Measurements from ENCODE around the gene SPHK2. TPM values are rescaled to one million over a fixed set of nuclear protein-coding genes. Genes with fewer than 3 reads are reported as not detected.

SPHK2 gene
- total RNA-seq, 2 experiments from 2014 or later = 14.1 to 15.3 TPM

DNA sequence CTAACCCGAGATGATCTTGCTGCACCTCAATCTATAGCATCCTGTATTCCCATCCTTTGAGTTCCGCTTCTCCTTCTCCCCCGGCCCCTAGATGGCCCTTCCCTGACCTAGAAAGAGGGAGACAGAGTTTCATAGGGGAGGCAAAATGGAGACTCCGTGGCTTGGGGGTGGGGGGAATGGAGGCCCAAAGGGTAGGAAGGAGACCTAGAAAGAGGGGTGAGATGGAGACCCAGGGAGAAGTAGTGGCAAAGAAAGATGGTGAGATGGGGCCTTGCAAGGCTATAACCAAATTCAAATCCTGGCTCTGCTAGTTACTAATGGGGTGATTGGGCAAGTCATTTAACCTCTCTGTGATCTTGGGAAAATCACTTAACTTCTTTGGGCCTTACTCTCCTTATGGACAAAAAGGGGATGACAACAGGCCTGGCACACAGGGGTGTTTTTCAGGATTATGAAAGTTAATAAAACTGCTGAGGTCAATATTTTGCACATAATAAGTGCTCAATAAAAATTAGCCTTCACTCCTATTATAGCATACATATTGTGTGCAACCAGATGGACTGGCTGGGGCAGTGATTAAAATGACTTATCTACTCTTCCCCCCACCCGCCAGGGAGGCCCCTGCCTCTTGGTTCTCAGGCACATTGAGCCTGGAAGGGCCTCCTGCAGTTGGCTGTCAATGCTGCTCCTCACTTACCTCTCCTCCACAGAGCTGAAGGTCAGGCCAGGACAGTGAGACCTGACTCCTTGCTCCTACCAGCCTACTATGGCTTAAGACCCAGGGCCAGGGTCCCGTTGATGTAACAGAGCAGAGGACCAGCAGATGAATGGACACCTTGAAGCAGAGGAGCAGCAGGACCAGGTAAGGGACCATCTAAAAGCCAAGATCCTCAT is 633 bp downstream of the SPHK2 start:
- H3K4me3 ChIP-seq (ENCODE audit: low read length) = peak overlapping the region; percentile 94
- peaks cover 72% of the 10 kb centered on the region for H3K4me1 ChIP-seq (ENCODE audit: insufficient read depth, low read length)
- no peaks in the 10 kb centered on the region for H3K9me3 Mint-ChIP-seq

DNA sequence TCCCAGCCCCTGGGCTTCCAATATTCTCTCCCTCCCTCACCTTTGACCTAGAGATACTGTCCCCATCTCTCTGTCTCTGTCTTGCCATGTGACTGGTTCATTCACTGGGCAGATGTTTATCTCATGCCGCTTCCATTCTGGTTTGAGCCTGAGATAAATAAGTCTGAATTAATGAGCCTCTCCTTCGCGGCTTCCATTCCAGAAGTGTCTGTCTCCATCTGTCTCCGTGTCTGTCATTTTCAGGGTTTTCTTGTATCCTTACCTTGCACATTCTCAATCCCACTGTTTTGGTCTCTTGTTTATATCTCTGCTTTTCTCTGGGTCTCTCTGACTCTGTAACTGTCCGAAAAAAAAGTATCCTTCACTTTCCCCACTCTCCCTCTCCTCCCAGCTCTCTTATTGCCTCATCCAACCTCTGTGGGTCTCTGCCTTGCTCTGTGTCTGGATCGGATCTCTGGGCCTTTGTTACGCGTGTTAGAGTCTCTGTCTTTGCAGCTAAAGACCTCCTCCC is 4.3 kb downstream of the SPHK2 start:
- Mint-ChIP-seq H3K27me3 (no peaks in the 10 kb centered on the region), H3K9me3 (no peaks in the 10 kb centered on the region), H3K27ac (peak overlapping the region; percentile 77), H3K36me3 (ENCODE audit: low read depth) (peaks cover 38% of the 10 kb centered on the region), H3K4me1 (ENCODE audit: low read depth) (peaks cover 45% of the 10 kb centered on the region), H3K4me3 (peak overlapping the region; percentile 86)
- Histone ChIP-seq H3K9me3 (ENCODE audit: control insufficient read depth in 1 of 2, insufficient read depth in 1 of 2, low read length in 2 of 2) (no peaks in the 10 kb centered on the region), H3K4me3 (ENCODE audit: low read length) (peak overlapping the region; percentile 48), H3K27me3 (ENCODE audit: control insufficient read depth in 1 of 2, insufficient read depth in 2 of 2, low read length in 2 of 2) (no peaks in the 10 kb centered on the region), H3K27ac (ENCODE audit: low read depth in 1 of 2, low read length in 2 of 2) (peak overlapping the region; percentile 47 to 58), H3K36me3 (ENCODE audit: insufficient read depth, low read length) (peaks cover 7% of the 10 kb centered on the region), H3K4me1 (ENCODE audit: insufficient read depth, low read length) (peaks cover 47% of the 10 kb centered on the region)
- POLR2A ChIA-PET = interaction anchor here (0.8 to 3.6 kb wide), 6 partner anchors 10 to 303 kb away, joined by 3 to 38 read pairs (median 6); partner anchors contain the start of gene DBP
- no peak for ATAC-seq (ENCODE audit: poor library complexity)
- CTCF ChIA-PET = interaction anchor here (0.8 to 1.3 kb wide), 3 partner anchors 15 to 370 kb away, joined by 3 to 4 read pairs (median 3); partner anchors contain the start of gene RUVBL2
- DNase-seq = no peak
- TF ChIP-seq, protein P1, sequence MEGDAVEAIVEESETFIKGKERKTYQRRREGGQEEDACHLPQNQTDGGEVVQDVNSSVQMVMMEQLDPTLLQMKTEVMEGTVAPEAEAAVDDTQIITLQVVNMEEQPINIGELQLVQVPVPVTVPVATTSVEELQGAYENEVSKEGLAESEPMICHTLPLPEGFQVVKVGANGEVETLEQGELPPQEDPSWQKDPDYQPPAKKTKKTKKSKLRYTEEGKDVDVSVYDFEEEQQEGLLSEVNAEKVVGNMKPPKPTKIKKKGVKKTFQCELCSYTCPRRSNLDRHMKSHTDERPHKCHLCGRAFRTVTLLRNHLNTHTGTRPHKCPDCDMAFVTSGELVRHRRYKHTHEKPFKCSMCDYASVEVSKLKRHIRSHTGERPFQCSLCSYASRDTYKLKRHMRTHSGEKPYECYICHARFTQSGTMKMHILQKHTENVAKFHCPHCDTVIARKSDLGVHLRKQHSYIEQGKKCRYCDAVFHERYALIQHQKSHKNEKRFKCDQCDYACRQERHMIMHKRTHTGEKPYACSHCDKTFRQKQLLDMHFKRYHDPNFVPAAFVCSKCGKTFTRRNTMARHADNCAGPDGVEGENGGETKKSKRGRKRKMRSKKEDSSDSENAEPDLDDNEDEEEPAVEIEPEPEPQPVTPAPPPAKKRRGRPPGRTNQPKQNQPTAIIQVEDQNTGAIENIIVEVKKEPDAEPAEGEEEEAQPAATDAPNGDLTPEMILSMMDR (IDR thresholded peaks at IDR 0.05) = no peak
- intact Hi-C loops (cut with DNase I, micrococcal nuclease) = loop anchor here in 1 of 2 experiments (1.0 to 10.0 kb wide), 2 partner anchors 11 to 371 kb away; partner anchors contain the start of genes GYS1 and RUVBL2

More for the DNA sequence above, 633 bp downstream of the SPHK2 start:
- peak overlapping the region; percentile 98 for H3K4me3 Mint-ChIP-seq
- intact Hi-C loops (cut with DNase I, micrococcal nuclease) = loop anchor here (1.0 to 10.0 kb wide), 5 partner anchors 14 to 375 kb away; partner anchors contain the start of genes DBP (in 1 of the 2), GYS1 (in 1 of the 2) and RUVBL2 (in 1 of the 2)
- no peaks in the 10 kb centered on the region for H3K27me3 ChIP-seq (ENCODE audit: control insufficient read depth in 1 of 2, insufficient read depth in 2 of 2, low read length in 2 of 2)
- peak overlapping the region; percentile 76 to 89 for H3K27ac ChIP-seq (ENCODE audit: low read depth in 1 of 2, low read length in 2 of 2)
- DNase-seq = peak in 1 of 14 experiments; percentile 42
- no peaks in the 10 kb centered on the region for H3K27me3 Mint-ChIP-seq
- peaks cover 66% of the 10 kb centered on the region for H3K36me3 Mint-ChIP-seq (ENCODE audit: low read depth)
- ChIA-PET POLR2A (interaction anchor here (0.6 to 3.9 kb wide), 26 partner anchors 10 to 1147 kb away, joined by 3 to 45 read pairs (median 5); partner anchors contain the start of genes AP2A1, CA11, DBP and EMP3), CTCF (interaction anchor here (0.9 to 1.1 kb wide), 5 partner anchors 11 to 374 kb away, joined by 3 to 5 read pairs (median 3); partner anchors contain the start of gene RUVBL2)
- peaks cover 64% of the 10 kb centered on the region for H3K4me1 Mint-ChIP-seq (ENCODE audit: low read depth)
- H3K9me3 ChIP-seq (ENCODE audit: control insufficient read depth in 1 of 2, insufficient read depth in 1 of 2, low read length in 2 of 2) = no peaks in the 10 kb centered on the region
- ATAC-seq (ENCODE audit: poor library complexity) = no peak
- TF ChIP-seq, protein P1 (IDR thresholded peaks at IDR 0.05) = no peak
- peaks cover 29% of the 10 kb centered on the region for H3K36me3 ChIP-seq (ENCODE audit: insufficient read depth, low read length)
- peak overlapping the region; percentile 97 for H3K27ac Mint-ChIP-seq

DNA sequence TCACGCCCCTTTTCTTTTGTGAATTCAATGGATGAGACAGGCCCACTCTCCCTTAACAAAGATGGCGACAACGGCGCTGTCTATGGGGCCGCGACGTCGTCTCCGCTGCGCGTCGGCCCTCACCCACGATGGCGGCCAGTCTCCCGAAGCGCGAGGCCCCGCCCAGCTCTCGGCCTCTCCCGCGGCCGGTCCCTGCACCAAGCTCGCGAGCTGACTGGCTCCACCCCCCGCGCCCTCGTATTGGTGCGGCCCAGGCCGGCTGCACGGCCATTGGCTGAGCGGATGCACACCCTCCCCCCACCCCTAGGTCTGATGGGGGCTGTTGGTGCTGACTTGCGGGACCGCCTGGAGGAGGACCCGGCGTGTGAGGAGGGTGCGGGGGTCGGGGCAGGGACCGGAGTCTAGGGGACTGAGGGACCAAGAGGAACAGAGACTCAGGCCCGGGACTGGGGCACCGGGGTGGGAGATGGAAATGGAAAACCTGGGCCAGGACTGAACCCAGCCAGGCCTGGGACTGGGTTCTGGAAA is 4.8 kb downstream of the SPHK2 start:
- TF ChIP-seq, protein P1 (IDR thresholded peaks at IDR 0.05) = no peak
- peaks cover 7% of the 10 kb centered on the region for H3K36me3 ChIP-seq (ENCODE audit: insufficient read depth, low read length)
- peak; percentile 88 to 98 (median 95) for DNase-seq
- CTCF ChIA-PET = interaction anchor here (0.8 to 1.3 kb wide), 3 partner anchors 15 to 369 kb away, joined by 3 to 4 read pairs (median 3); partner anchors contain the start of gene RUVBL2
- Mint-ChIP-seq H3K9me3 (no peaks in the 10 kb centered on the region), H3K4me3 (peak overlapping the region; percentile 86), H3K27me3 (no peaks in the 10 kb centered on the region), H3K36me3 (ENCODE audit: low read depth) (peaks cover 36% of the 10 kb centered on the region), H3K27ac (peak overlapping the region; percentile 77), H3K4me1 (ENCODE audit: low read depth) (peaks cover 40% of the 10 kb centered on the region)
- peak; percentile 77 for ATAC-seq (ENCODE audit: poor library complexity)
- peak overlapping the region; percentile 48 for H3K4me3 ChIP-seq (ENCODE audit: low read length)
- intact Hi-C loops (cut with DNase I, micrococcal nuclease) = loop anchor here in 1 of 2 experiments (1.0 to 10.0 kb wide), 2 partner anchors 10 to 371 kb away; partner anchors contain the start of genes GYS1 and RUVBL2
- peaks cover 45% of the 10 kb centered on the region for H3K4me1 ChIP-seq (ENCODE audit: insufficient read depth, low read length)
- POLR2A ChIA-PET = interaction anchor here (0.8 to 3.6 kb wide), 6 partner anchors 10 to 303 kb away, joined by 3 to 38 read pairs (median 6); partner anchors contain the start of gene DBP
- H3K27me3 ChIP-seq (ENCODE audit: control insufficient read depth in 1 of 2, insufficient read depth in 2 of 2, low read length in 2 of 2) = no peaks in the 10 kb centered on the region
- peak overlapping the region; percentile 57 to 58 for H3K27ac ChIP-seq (ENCODE audit: low read depth in 1 of 2, low read length in 2 of 2)
- no peaks in the 10 kb centered on the region for H3K9me3 ChIP-seq (ENCODE audit: control insufficient read depth in 1 of 2, insufficient read depth in 1 of 2, low read length in 2 of 2)

All from CD4-positive, alpha-beta T cell (primary cell).